Nephron progenitor cell (in vitro differentiated cells): Measurements from ENCODE around the gene INSRR.

Source experiments
- DNase-seq: peaks from one replicate; pipeline ENCODE4 v3.0.0; 2021
- H3K27ac Mint-ChIP-seq: 2 replicates; pipeline ENCODE4 v1.8.0; 2021; ENCODE audit warnings: mild to moderate bottlenecking, moderate library complexity, mixed read lengths
- H3K27me3 Mint-ChIP-seq: 2 replicates; pipeline ENCODE4 v1.8.0; 2021; ENCODE audit warnings: mild to moderate bottlenecking, low read depth, mixed read lengths; ENCODE audit not compliant: poor library complexity
- H3K36me3 Mint-ChIP-seq: 2 replicates; pipeline ENCODE4 v1.8.0; 2021; ENCODE audit warnings: low read depth, mixed read lengths
- H3K4me1 Mint-ChIP-seq: 2 replicates; pipeline ENCODE4 v1.8.0; 2021; ENCODE audit warnings: mixed read lengths
- H3K4me3 Mint-ChIP-seq: 2 replicates; pipeline ENCODE4 v1.8.0; 2021; ENCODE audit warnings: mild to moderate bottlenecking, moderate library complexity, mixed read lengths
- H3K9me3 Mint-ChIP-seq: 2 replicates; pipeline ENCODE4 v1.8.0; 2021; ENCODE audit warnings: mild to moderate bottlenecking, moderate library complexity, mixed read lengths
- CTCF ChIP-seq: fragments of 200-600 bp; sonication (generic); IDR thresholded peaks from 2 replicates; pipeline ENCODE4 v1.5.0; 2021; ENCODE audit warnings: antibody characterized with exemption

INSRR gene

GRCh38 chr1:156885880-156886355 is 27.0 kb upstream of the INSRR start:
- DNase-seq: no peak
- no peaks in the 10 kb centered on the region for H3K9me3 Mint-ChIP-seq
- no peak for TF ChIP-seq CTCF
- no peak overlapping the region for H3K4me3 Mint-ChIP-seq
- H3K36me3 Mint-ChIP-seq: no peaks in the 10 kb centered on the region
- H3K27ac Mint-ChIP-seq: no peak overlapping the region
- H3K27me3 Mint-ChIP-seq: peaks cover 64% of the 10 kb centered on the region
- H3K4me1 Mint-ChIP-seq: peaks cover 64% of the 10 kb centered on the region

GRCh38 chr1:156885314-156885713 is 26.4 kb upstream of the INSRR start:
- peaks cover 60% of the 10 kb centered on the region for H3K27me3 Mint-ChIP-seq
- no peak for DNase-seq
- no peak overlapping the region for H3K27ac Mint-ChIP-seq
- peaks cover 65% of the 10 kb centered on the region for H3K4me1 Mint-ChIP-seq
- H3K9me3 Mint-ChIP-seq: no peaks in the 10 kb centered on the region
- TF ChIP-seq CTCF: no peak
- no peak overlapping the region for H3K4me3 Mint-ChIP-seq
- no peaks in the 10 kb centered on the region for H3K36me3 Mint-ChIP-seq

GRCh38 chr1:156884560-156885184 is 25.8 kb upstream of the INSRR start:
- Mint-ChIP-seq H3K27me3 (peaks cover 54% of the 10 kb centered on the region), H3K36me3 (no peaks in the 10 kb centered on the region), H3K27ac (no peak overlapping the region), H3K9me3 (no peaks in the 10 kb centered on the region), H3K4me3 (no peak overlapping the region), H3K4me1 (peaks cover 65% of the 10 kb centered on the region)
- TF ChIP-seq CTCF: no peak
- no peak for DNase-seq

- H3K27ac Mint-ChIP-seq: no peak overlapping the region
- peaks cover 53% of the 10 kb centered on the region for H3K27me3 Mint-ChIP-seq
Observed at GRCh38 chr1:156883919-156884318, 25.0 kb upstream of the INSRR start.

GRCh38 chr1:156882543-156882942 is 23.6 kb upstream of the INSRR start:
- Mint-ChIP-seq H3K27ac (no peak overlapping the region), H3K4me1 (peaks cover 50% of the 10 kb centered on the region), H3K9me3 (no peaks in the 10 kb centered on the region), H3K36me3 (no peaks in the 10 kb centered on the region), H3K4me3 (no peak overlapping the region), H3K27me3 (peaks cover 58% of the 10 kb centered on the region)
- no peak for TF ChIP-seq CTCF
- no peak for DNase-seq

More at GRCh38 chr1:156883919-156884318, 25.0 kb upstream of the INSRR start:
- TF ChIP-seq CTCF: no peak
- Mint-ChIP-seq H3K4me1 (peaks cover 63% of the 10 kb centered on the region), H3K4me3 (no peak overlapping the region), H3K36me3 (no peaks in the 10 kb centered on the region), H3K9me3 (no peaks in the 10 kb centered on the region)
- no peak for DNase-seq

- Mint-ChIP-seq H3K36me3 (no peaks in the 10 kb centered on the region), H3K27ac (no peak overlapping the region), H3K4me3 (no peak overlapping the region), H3K4me1 (peaks cover 42% of the 10 kb centered on the region), H3K9me3 (no peaks in the 10 kb centered on the region), H3K27me3 (peaks cover 54% of the 10 kb centered on the region)
- TF ChIP-seq CTCF: no peak
- DNase-seq: no peak
Observed at GRCh38 chr1:156881663-156882062, 22.7 kb upstream of the INSRR start.
